PC-9 (cell line): ENCODE data around the gene GUCY2C. TPM values are rescaled to one million over a fixed set of nuclear protein-coding genes. Genes with fewer than 3 reads are reported as not detected.

Experiments used
- Bru-seq: library from RNA; stranded (reverse); fragments of 400-500 nt; gene quantifications from one replicate; lab custom pipeline; 2021; lab: Mats Ljungman, UMichigan
- BruChase-seq, 2 experiments: library from RNA; stranded (reverse); fragments of 400-500 nt; gene quantifications; one replicate each; lab custom pipeline; 2021; lab: Mats Ljungman, UMichigan
- BruUV-seq: library from RNA; stranded (reverse); fragments of 400-500 nt; replicated peaks from 2 replicates; lab custom pipeline; 2021; lab: Mats Ljungman, UMichigan
- CTCF ChIA-PET: fragments of 300-600 bp; sonication (Branson Sonifier 250); formaldehyde crosslinking; loops from one replicate; lab custom pipeline; 2022; ENCODE audit warnings: antibody characterized with exemption; lab: Charles Lee
- POLR2A ChIA-PET: fragments of 300-600 bp; sonication (Branson Sonifier 250); formaldehyde crosslinking; loops from one replicate; lab custom pipeline; 2022; ENCODE audit warnings: antibody characterized with exemption; ENCODE audit not compliant: unreplicated experiment; lab: Charles Lee
- DNase-seq, 2 experiments: peaks; one replicate each; pipeline versions ENCODE4 v3.0.0 to v3.0.0-alpha.2; 2015 to 2022; ENCODE audit warnings: mixed read lengths in 1 of 2
- H2AFZ ChIP-seq: fragments of 200-600 bp; sonication (generic); 2 replicates; pipeline ENCODE4 v1.8.1; 2017; ENCODE audit warnings: antibody characterized with exemption
- H3F3A ChIP-seq: fragments of 200-600 bp; sonication (generic); 2 replicates; pipeline ENCODE4 v1.8.1; 2017; ENCODE audit warnings: antibody characterized with exemption, mild to moderate bottlenecking, low read depth; ENCODE audit not compliant: insufficient read depth
- H3K27ac ChIP-seq: fragments of 200-600 bp; sonication (generic); 2 replicates; pipeline ENCODE4 v1.6.1; 2016; ENCODE audit warnings: mixed run types
- H3K27me3 ChIP-seq: fragments of 200-600 bp; sonication (generic); 2 replicates; pipeline ENCODE4 v1.6.1; 2016; ENCODE audit warnings: low read depth, mixed run types; ENCODE audit not compliant: insufficient read depth
- H3K36me3 ChIP-seq: fragments of 200-600 bp; sonication (generic); 2 replicates; pipeline ENCODE4 v1.6.1; 2016; ENCODE audit warnings: low read depth, mixed run types
- H3K4me1 ChIP-seq: fragments of 200-600 bp; sonication (generic); replicated peaks from 2 replicates; pipeline ENCODE4 v1.6.1; 2016; ENCODE audit warnings: mixed run types; ENCODE audit not compliant: insufficient read depth
- H3K4me2 ChIP-seq: fragments of 200-600 bp; sonication (generic); 2 replicates; pipeline ENCODE4 v1.6.1; 2017; ENCODE audit warnings: mixed run types
- H3K4me3 ChIP-seq: fragments of 200-600 bp; sonication (generic); 2 replicates; pipeline ENCODE4 v1.6.1; 2016; ENCODE audit warnings: mixed run types
- H3K79me2 ChIP-seq: fragments of 200-600 bp; sonication (generic); 2 replicates; pipeline ENCODE4 v1.6.1; 2017; ENCODE audit warnings: low read depth, mixed run types
- H3K9me2 ChIP-seq: fragments of 200-600 bp; sonication (generic); 2 replicates; pipeline ENCODE4 v1.8.1; 2017; ENCODE audit warnings: mild to moderate bottlenecking; ENCODE audit not compliant: insufficient read depth
- H3K9me3 ChIP-seq: fragments of 200-600 bp; sonication (generic); 2 replicates; pipeline ENCODE4 v1.8.1; 2016; ENCODE audit warnings: low read depth; ENCODE audit not compliant: insufficient read depth
- H4K20me1 ChIP-seq: fragments of 200-600 bp; sonication (generic); 2 replicates; pipeline ENCODE4 v1.8.1; 2017; ENCODE audit not compliant: insufficient read depth
- EZH2 ChIP-seq: fragments of 200-600 bp; sonication (generic); IDR thresholded peaks from 2 replicates; pipeline ENCODE4 v1.8.0; 2017; ENCODE audit warnings: antibody characterized with exemption, low read depth
- intact Hi-C: fragments of 100-400 bp; cut with micrococcal nuclease; formaldehyde crosslinking; loops from one replicate; pipeline ENCODE4 v1.10.0; 2022; ENCODE audit not compliant: unreplicated experiment
- long read RNA-seq: library from polyadenylated mRNA; stranded (forward); transcript quantifications from one replicate; pipeline ENCODE4 v2.0.0, GENCODE V29; 2022
- total RNA-seq: library from RNA; stranded (reverse); gene quantifications from 2 replicates; pipeline ENCODE4 v1.2.3, GENCODE V29; 2021
- TF ChIP-seq, protein P1 (sequence below): fragments of 200-600 bp; sonication (generic); conservative IDR thresholded peaks from 2 replicates; pipeline ENCODE4 v1.6.1; 2017; ENCODE audit warnings: mixed run types, antibody characterized with exemption, mild to moderate bottlenecking, moderate library complexity

GUCY2C gene
- total RNA-seq (not detected in 2 replicates), Bru-seq, nascent RNA (percentile 1 among the genes with signal in this experiment), BruChase-seq, experiment 1, labeled RNA remaining after a 2-hour chase (percentile 6 among the genes with signal in this experiment), BruChase-seq, experiment 2, labeled RNA remaining after a 6-hour chase (percentile 2 among the genes with signal in this experiment)
- long read RNA-seq, result 0 reads

DNA sequence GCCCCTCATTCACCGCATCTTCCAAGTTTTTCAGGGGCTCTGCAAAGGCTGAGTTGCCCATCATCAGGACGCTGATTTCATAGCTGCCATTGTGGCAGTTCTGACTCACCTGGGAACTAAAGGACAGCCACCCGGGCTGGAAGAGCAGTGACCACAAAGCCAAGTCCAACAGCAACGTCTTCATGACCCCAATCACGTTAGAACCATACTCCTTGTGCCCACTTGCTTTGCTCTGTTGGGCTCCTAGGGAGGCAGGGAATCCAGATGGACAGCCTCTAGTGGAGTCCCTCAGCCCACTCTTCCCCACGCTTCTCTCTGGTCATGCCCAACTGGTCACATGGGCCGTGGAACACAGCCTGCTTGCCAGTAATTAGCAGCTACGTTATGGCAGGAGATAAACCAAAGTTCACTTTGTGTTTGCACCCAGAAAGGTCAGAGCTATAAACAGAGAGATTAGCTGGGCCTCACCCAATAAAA, at the start of gene GUCY2C:
Gene GUCY2C (minus strand): TSS at position 335 of the 477 bp plus-strand sequence. CDS start 151 bp downstream, at position 184.
- no peak for TF ChIP-seq EZH2
- TF ChIP-seq, protein P1, sequence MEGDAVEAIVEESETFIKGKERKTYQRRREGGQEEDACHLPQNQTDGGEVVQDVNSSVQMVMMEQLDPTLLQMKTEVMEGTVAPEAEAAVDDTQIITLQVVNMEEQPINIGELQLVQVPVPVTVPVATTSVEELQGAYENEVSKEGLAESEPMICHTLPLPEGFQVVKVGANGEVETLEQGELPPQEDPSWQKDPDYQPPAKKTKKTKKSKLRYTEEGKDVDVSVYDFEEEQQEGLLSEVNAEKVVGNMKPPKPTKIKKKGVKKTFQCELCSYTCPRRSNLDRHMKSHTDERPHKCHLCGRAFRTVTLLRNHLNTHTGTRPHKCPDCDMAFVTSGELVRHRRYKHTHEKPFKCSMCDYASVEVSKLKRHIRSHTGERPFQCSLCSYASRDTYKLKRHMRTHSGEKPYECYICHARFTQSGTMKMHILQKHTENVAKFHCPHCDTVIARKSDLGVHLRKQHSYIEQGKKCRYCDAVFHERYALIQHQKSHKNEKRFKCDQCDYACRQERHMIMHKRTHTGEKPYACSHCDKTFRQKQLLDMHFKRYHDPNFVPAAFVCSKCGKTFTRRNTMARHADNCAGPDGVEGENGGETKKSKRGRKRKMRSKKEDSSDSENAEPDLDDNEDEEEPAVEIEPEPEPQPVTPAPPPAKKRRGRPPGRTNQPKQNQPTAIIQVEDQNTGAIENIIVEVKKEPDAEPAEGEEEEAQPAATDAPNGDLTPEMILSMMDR, result no peak
- Histone ChIP-seq H3K4me3 (no peak within 1 kb of the TSS), H3K4me2 (no peak within 1 kb of the TSS), H3K79me2 (no peaks in the 10 kb centered on the region), H3K9me2 (no peaks in the 10 kb centered on the region), H3K27ac (no peak within 1 kb of the TSS), H3K27me3 (no peaks in the 10 kb centered on the region), H3F3A (no peaks in the 10 kb centered on the region), H3K4me1 (no peaks in the 10 kb centered on the region), H4K20me1 (no peaks in the 10 kb centered on the region), H2AFZ (no peak within 1 kb of the TSS; the same call in 1 of the 2 replicates), H3K36me3 (no peaks in the 10 kb centered on the region), H3K9me3 (no peaks in the 10 kb centered on the region)
- POLR2A ChIA-PET, result no interaction called here
- BruUV-seq, result no TSS peak
- intact Hi-C loops, result no loop called here
- no peak for DNase-seq
- CTCF ChIA-PET, result no interaction called here

DNA sequence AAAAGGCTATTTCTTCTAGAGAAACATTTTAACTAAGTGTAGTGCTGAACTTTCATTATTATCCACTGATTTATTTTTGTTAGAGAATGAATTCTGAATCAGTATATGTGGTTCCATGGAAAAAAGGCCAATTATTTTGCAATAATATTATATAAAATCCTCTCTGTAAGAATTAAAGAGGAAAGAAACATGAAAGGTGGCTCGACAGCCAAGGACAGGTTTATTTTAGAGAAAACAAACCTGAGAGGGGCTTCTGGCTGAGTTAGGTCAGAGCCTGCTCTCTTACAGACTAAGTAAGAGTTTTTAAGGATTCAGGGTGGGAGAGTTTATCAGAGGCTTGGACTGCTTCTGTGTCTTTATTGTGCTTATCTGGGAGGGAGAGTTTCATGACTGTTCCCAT, 46.7 kb upstream of the GUCY2C start:
- Histone ChIP-seq H3K4me2 (no peak overlapping the region), H3K4me3 (no peak overlapping the region), H3K79me2 (no peaks in the 10 kb centered on the region), H3F3A (no peaks in the 10 kb centered on the region), H3K27me3 (no peaks in the 10 kb centered on the region), H3K9me3 (0 out of 2 replicates have a peak, but pooled peaks cover 5% of the 10 kb centered on the region), H3K4me1 (no peaks in the 10 kb centered on the region), H3K9me2 (no peaks in the 10 kb centered on the region), H2AFZ (no peak overlapping the region), H4K20me1 (no peaks in the 10 kb centered on the region), H3K27ac (no peak overlapping the region), H3K36me3 (no peaks in the 10 kb centered on the region)
- CTCF ChIA-PET, result no interaction called here
- intact Hi-C loops, result no loop called here
- DNase-seq, result no peak
- POLR2A ChIA-PET, result no interaction called here
- no peak for TF ChIP-seq EZH2
- TF ChIP-seq, protein P1, result no peak
- no TSS peak for BruUV-seq

DNA sequence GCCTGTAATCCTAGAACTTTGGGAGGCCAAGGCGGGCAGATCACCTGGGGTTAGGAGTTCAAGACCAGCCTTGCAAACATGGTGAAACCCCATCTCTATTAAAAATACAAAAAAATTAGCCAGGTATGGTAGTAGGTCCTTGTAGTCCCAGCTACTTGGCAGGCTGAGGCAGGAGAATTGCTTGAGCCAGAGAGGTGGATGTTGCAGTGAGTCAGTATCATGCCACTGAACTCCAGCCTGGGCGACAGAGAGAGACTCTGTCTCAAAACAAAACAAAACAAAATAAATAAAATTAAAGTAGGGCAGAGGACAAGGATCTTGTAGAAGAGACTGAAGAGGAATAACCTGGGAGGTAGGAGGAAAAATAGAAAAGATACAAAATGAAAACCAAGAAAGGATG, 45.5 kb upstream of the GUCY2C start:
- CTCF ChIA-PET, result no interaction called here
- Histone ChIP-seq H3K4me2 (no peak overlapping the region), H3K27me3 (no peaks in the 10 kb centered on the region), H3K36me3 (no peaks in the 10 kb centered on the region), H3K9me3 (0 out of 2 replicates have a peak, but pooled peaks cover 5% of the 10 kb centered on the region), H4K20me1 (no peaks in the 10 kb centered on the region), H3K4me1 (no peaks in the 10 kb centered on the region), H3K27ac (no peak overlapping the region), H3K4me3 (no peak overlapping the region), H3K9me2 (no peaks in the 10 kb centered on the region), H2AFZ (no peak overlapping the region), H3F3A (no peaks in the 10 kb centered on the region), H3K79me2 (no peaks in the 10 kb centered on the region)
- intact Hi-C loops, result no loop called here
- no peak for DNase-seq
- TF ChIP-seq EZH2, result no peak
- TF ChIP-seq, protein P1, result no peak
- no TSS peak for BruUV-seq
- POLR2A ChIA-PET, result no interaction called here
